Right renal cortex interstitium (tissue), 3 donors: Measurements from ENCODE around the gene RTKN. TPM values are rescaled to one million over a fixed set of nuclear protein-coding genes. Genes with fewer than 3 reads are reported as not detected.
"Not testable (repeated sequence)": the region's sequence is repeated elsewhere in the genome, so short reads cannot be mapped to it uniquely, and the experiment has no call there.

Experiments used
- DNase-seq, 3 donors: peaks; one replicate each; pipeline ENCODE4 v3.0.0-alpha.2; 2013; ENCODE audit warnings: low read depth in 3 of 3, low spot score in 2 of 3
- polyA plus RNA-seq, 3 donors: library from polyadenylated mRNA; unstranded; fragments of 120-200 nt; gene quantifications; one replicate each; pipeline ENCODE4 v1.2.1, GENCODE V29; 2013; ENCODE audit not compliant: insufficient read length in 3 of 3

The RTKN gene
- polyA plus RNA-seq, 3 donors, result 55.3 to 59.0 (median 55.9) TPM

DNA sequence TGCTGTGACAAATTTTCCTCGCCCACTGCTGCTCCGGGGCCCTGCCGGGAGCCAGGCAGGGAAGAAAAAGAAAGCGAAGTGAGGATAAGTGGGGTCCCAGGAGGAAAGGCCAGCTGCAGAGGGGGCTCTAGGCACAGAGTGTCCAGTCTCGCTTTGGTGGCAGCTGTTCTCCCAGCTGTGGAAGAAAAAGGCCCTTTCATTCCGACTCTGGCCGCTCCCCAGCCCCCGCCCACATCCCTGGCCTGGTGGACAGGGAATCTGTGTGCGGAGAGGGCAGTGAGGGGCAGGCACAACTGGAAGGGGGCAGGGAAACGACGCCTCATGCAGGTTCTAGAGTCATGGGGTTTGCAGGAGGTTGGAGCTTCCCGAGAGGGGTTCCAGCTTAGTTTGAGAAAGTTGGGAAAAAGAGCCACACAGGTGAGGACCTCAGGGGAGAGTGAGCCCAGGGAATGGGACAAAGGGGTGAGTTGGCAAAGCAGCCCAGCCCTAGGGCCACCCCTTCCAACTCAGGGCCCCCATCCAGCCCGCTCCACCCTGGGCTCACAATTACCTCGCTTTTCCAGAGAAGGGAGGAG is 1.8 kb downstream of the RTKN start:
- DNase-seq, result peak in 1 of 3 donors; percentile 25

DNA sequence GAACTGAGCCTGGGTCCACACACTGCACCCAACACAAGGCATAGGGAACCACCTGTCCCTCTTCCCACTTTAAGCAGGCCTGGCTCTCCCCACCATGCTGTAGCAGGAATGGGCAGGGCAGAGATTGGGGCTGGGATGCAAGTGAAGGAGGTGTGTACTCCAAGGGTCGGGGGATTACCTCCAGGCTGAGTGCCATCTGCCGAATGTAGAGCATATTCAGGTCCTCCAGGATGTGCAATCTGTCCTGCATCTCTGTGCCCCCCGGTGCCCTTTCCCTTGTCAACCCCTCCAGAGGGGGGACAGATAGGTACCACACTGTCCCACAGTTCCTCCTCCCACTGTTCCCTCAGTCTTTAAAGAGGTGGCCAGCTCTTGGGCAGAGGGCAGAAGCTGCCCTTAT is 2.4 kb downstream of the RTKN start:
- DNase-seq, result no peak

DNA sequence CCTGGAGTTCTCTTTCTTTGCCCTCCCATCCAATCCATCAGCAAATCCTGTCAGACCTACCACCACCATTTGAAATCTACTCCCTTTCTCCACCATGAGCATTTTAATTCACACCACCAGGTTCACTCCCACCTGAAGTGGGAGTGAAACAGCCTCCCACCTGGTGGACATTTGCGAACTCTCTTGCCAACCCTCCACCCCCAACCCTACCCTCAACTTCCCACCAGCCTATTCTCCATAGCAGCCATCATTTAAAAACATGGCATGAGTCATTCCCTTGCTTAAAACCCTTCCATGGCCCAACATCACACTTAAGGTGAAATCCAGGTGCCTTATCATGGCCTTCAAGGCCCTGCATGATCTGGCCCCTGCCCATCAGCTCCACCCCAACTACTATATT is 3.5 kb downstream of the RTKN start:
- no peak for DNase-seq

DNA sequence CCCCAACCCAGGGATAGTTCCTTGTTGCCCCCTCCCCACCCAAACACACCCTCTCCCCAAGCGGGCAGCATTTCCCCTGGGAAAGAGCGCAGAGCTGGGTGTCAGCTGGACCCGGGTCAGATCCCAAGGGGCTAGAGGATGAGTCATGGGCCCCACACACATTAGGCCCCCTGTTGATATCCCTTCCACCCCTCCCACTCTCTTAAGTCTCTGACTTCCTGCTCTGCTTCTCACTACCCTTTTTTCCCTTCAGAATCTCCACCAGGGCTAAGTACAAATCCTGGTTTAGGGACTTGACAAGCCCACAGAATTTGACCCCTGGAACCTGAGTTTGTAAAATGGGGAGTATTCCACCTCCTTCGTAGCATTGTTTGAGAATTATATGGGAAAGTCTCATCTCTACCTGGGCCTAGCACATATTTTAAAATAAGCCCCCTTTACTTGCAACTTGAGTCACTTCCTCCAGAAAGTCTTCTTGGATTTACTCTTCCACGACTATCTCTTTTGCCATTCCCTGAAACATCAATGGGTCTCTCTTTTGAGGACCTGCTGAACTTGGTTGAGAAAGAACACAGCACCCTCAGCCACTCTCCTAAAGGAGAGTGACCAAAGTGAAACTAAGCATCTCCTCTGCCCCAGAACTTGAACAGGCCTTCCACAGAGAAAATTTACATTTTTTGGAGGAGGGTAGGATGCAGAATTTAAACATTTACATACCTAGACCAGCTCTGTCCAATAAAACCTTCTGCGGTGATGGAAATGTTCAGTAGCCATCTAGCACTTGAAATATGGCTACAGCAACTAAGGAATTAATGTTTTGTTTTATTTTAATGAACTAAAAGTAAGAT is 4.7 kb downstream of the RTKN start:
- DNase-seq, result no peak

DNA sequence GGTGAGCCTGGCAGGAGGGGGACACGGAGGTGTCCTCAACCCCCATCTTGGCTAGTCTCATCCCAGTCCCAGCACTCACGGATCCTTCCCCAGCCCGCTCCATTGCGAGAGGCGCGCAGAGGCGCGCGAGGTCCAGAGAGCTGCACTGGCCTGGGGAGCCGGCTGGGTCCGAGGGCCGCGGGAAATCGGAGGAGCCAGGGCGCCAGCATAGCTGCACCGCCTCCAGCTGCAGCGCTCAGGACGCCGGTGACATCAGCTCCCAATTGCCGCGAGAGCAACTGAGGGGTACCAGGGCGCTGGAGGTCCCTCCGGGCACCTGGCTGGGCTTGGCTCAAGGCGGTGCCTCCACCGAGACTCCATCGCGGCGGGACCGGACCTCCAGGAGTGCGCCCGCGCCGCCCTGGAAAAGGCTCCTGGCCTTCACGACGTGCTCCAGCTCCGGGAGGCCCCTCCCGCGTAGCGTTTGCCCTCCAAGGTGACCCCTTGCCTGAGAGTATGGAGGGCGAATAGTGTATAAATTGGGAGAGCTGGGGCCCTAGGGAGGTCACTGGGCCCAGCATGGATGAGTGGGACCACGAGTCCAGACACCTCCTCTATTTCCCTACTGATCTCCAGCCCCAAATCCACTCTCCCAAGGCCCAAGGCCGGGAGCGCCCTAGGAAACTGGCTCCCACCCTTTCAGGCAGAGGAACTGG is 5.5 kb downstream of the RTKN start:
- no peak for DNase-seq

DNA sequence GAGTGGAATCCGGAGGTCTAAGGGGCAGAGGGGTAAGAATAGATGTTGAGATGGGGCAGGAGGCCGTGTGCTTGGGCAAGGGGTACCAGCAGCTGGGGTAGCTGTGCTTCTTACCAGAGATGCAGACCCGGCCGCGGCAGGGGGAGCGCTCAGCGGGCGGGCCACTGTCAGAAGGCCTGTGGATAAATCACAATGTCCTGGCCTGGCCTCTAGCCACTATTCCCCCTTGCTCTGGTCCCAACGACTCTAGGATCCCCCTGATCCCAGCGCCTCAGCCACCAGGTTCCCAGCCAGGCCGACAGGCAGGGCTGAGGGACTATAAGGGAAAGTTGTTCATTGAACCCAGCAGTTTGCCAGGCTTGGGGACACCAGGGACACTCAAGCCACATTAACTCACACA is 11.2 kb downstream of the RTKN start:
- DNase-seq, result no peak

DNA sequence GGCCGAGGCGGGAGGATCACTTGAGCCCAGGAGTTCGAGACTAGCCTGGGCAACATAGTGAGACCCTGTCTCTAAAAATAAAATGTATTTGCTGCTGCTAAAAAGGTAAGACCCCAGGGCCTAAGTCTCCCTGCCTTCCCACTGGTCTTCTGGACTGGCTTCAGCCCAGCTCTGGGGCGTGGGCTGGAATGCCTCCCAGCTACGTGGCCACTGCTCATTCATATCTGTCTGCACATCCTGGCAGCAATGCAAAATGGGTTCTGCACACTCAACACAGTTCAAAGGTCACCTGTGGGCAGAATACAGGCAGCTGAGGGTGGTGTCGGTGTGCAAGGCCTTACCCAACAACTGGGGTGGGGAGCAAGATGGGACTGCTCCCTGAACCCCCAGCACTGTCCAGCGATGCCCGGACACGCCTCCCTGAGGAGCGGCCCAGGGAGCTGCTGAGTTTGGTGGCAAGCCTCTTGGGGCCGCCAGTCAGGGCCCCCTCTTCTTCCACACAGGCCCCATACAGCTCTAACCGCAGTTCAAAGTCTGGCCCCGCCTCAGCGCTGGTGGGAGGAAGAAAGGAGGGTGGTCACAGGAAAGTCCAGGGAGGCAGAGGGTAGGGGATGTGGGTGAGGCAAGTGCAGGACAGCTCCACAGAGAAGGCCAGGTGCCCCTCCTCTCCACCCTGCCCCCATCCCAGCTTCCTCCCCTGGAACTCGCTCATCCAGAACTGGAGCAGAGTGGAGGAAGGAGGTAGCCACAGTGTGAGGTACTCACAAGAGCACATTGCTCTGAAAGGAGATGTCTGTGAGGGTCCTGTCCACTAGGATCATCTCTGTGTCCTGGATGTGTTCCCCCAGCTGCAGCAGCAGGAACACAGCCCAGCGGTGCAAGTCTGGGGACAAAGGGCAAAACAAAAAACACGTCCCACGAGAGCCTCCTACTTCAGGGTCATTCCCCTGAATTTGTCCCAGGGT is 12.0 kb downstream of the RTKN start:
- DNase-seq, result no peak

DNA sequence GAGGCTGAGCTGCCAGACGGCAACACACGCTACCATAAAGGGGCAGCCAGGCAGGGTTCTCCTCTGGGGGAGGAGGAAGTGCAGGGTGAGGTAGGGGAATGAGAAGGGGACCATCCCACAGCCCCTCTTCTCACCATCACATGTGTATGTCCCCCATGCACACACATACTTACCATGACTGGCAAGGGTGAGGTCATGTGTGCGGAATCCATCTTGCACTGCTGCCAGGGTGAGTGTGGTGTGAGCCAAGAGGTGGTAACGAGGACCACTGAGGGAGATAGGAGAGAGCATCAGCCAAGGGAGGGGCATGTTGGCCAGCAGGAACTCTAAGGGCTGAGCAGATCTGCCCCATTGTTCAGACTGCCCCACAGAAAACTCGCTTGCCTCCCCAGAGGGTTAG is 13.1 kb downstream of the RTKN start:
- DNase-seq, result no peak

DNA sequence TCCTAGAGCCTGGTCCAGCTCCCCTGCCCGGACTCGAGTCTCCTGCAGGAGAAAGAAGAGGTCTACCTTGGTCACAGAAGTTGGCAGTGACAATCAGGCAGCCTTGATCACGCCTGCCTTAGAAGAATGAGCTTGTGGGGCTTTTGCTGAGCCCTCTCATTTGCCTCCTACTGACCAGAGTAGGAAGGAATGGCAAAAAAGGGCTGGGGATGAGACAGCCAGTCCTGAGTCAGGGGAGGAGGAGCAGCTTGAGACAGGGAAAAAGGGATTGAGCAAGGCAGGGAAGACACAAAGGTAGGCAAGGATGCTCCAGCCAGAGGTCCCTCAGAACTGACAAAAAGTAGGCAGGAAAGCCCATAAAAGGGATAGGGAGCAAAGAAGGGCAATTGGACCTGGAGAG is 14.2 kb downstream of the RTKN start:
- DNase-seq, result no peak

DNA sequence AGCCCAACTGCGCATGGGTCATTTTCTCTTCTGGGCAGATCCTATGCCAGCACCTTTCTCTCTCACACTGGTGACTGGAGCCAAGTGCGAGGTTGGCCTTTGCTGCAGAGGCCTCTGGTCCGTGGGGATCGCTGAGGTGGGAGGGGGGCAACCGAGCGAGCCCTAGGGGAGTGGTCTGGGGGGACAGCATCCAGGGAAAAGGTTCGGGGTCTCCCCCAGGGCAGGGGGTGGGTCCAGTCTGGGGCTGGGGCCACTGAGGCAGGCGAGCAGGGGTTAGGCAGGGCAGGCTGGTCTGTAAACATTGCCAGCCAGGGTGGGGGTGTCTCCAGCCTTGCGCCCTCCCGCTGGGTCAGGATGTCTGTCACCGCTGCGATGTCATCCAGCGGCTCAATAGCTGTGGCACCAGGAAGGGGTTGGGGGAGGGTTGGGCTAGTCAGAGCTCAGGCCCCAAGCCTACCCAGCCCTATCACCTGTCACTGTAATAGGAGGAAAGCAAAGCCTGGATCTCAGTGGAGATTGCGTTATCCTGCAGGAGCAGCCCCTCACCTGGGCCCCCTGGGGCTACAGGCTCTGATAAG is 15.5 kb downstream of the RTKN start:
- DNase-seq, result no peak

DNA sequence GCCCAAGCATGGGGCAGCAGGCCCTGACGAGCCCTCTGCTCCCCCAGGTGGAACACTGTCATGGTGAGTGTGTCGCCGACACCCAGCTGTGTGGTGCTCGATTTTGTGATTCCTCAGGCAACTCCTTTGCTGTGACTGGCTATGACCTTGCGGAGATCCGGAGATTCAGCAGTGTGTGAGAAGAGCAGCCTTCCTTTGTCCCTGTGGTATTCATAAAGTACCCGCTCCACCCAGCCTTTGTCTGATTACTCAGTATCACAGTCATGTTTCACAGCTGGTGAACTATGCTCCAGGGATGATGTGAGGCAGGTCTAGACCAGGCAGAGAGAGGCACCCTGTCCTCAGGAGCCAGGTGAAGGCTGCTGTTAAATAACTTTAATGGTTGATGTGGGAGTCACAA is 16.2 kb downstream of the RTKN start:
- no peak for DNase-seq

DNA sequence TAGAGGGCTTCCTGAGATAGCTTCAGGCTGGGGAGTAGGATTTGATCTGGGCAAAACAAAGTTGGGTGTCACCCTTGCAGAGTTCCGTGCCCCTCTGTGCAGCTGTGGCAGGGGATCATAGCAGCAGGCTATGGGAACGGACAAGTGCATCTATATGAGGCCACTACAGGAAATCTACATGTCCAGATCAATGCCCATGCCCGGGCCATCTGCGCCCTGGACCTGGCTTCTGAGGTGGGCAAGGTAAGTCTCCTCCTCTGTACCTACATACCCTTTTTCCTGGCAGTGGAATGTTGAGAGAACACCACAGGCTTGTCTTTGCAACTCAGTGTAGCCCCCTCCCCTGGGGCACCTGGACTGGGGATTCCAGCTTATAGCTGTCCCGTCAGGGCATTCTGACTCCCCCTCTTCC is 16.7 kb downstream of the RTKN start:
- no peak for DNase-seq

DNA sequence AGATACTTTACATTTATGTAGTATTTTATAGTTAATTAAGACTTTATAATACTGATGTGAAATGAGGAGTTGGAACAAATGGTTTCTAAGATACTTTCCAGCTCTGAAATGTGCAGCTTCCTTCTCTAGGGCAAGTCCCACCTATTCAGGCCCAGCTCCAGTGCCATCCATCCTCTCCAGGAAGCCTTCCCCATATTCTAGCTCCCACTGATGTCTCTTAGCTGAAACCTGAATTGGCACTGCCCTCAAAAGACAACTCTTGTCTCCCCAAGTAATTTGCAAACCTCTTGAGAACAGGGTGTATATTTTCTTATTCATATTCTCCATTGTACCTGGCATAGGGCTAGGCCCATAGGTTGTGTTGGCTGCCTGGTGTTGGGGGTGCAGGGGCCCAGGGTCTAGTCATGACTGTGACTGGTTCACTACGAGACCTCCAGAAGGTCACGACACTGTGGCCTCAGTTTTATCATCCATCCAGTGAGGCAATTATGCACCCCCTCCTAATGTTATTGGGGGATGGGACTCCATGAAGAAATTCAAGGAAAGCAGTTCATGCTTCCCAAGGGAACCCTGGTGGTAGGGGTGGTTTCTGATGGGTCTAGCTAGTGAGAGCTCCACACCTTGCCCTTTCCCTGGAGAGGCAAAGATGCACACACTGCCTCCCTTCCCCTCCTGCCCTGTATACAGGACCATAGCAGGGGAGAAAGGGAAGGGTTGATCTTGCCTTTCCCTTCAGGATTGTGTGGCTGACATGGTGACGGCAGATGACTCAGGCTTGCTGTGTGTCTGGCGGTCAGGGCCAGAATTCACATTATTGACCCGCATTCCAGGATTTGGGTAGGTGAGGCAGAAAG is 17.4 kb downstream of the RTKN start:
- DNase-seq, result no peak

DNA sequence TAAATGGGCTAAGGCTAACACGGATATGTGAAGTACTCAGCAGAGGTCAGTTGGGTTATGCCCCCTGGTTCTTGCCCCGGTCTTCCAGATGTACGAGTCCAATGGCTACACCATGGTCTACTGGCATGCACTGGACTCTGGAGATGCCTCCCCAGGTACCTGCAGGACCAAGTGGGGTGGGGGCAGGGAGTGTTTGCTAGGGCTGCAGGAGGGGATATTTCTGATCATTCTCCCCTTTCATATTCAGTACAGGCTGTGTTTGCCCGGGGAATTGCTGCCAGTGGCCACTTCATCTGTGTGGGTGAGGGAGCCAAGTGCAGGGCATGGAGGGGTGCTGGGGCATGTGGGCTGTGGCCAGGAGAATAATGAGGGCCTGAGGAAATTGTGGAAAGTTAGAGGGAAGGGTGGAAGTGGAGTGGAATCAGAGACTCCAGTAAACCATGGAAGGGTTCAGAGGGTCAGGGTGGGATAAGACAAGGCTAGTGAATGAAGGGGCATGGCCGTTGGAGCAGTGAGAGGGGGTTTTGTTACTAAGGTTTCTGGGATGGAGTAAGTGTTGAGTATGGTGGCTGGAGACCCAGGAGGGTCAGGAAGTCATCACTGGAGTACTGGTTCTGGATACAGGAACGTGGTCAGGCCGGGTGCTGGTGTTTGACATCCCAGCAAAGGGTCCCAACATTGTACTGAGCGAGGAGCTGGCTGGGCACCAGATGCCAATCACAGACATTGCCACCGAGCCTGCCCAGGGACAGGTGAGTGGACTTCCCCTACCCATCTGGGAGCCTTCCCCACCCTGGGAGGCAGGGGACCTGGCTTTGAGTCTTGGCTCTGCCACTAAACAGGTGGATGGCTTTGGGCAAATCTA is 18.3 kb downstream of the RTKN start:
- no peak for DNase-seq

DNA sequence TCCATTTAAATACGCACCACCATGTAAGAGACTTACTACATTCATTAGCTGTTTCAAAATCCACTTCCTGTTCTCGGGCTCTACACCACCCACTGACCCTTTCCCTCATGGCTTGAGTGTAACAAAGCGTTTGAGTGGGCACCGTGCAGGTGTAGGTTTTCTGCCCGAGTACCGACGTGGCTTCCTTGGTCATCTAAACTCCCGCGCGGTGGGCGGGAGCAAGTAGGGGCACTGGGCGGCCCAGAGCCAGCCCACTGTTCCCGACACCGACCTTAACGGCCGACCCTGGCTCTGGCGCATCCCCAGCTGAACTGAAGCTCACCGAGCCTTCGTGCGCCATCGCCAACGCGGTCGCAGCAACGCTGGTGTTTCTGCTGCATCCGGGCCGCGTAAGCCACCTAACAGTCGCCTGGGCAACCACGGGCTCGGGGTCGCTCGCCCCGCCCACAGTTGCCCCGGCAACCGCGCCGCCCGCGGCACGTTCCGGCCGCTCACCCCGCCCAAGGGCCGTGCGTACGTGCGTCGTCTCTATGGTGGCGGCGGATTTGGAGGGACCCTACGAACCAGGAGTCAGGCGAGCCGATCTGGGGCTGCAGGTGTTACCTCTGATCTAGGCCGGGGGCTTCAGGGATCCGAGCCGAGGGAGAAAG is 20.4 kb downstream of the RTKN start, which contains the start of the genes C2orf81 and WDR54:
TSS of gene C2orf81 (minus strand) at position 399 of the 650 bp plus-strand sequence. CDS start at position 340, 59 bp downstream.
TSS of gene WDR54 (plus strand) at position 510 of the 650 bp plus-strand sequence. CDS start 424 bp downstream, outside the sequence.
- no peak for DNase-seq

DNA sequence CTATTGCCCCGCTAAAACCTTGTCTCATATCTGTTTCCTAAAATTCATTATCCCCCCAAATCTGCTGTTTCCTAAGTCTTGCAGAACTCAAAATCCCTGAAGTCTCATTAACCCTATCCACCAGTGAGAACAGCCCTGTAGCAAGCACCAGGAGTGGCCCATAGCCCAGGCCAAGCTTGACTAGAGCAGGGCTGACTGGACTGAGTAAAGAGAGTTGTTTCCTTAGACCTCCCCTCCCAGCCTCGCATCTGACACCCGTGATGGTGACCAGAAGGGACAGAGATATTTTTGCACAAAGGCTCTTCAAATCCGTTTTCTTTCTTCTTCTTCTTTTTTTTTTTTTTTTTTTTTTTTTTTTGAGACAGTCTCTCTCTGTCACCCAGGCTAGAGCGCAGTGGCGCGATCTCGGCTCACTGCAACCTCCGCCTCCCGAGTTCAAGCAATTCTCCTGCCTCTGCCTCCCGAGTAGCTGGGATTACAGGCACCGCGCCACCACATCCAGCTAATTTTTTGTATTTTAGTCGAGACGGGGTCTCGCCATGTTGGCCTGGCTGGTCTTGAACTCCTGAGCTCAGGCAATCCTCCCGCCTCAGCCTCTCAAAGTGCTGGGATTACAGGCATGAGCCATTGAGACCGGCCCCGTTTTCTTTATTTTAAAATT is 21.2 kb downstream of the RTKN start:
- DNase-seq, result not testable (repeated sequence)

DNA sequence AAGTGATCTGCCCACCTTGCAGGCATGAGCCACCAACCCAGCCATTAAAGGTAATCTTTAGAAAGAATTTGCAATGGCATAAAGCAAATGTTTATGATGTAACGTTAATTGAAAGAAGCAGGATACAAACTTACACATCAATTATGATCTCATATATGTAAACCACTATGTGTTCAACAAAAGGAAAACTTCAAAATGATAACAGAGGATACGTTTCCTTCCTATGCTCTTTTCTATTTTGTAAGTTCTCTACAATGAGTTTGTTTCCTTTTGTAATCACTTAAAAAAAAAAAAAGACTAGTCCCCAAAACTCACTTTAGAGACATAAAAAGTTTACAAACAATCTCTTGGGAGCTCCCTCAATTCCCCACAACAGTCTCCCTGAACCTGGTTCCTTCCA is 21.7 kb downstream of the RTKN start:
- DNase-seq, result no peak
